Panc1 (cell line): ENCODE results near the gene ANKRD60. TPM values are rescaled to one million over a fixed set of nuclear protein-coding genes. Genes with fewer than 3 reads are reported as not detected.

Experiments used
- ATAC-seq: fragments of 200-7000 bp; cut with Tn5 transposase; 2 replicates; pipeline ENCODE4 v1.9.1; 2020; ENCODE audit warnings: mild to moderate bottlenecking, moderate library complexity
- BruUV-seq: library from RNA; stranded (reverse); fragments of 400-500 nt; replicated peaks from 2 replicates; lab custom pipeline; 2021; lab: Mats Ljungman, UMichigan
- CTCF ChIA-PET: fragments of 300-600 bp; sonication (Branson Sonifier 250); formaldehyde crosslinking; loops from one replicate; lab custom pipeline; 2022; ENCODE audit warnings: antibody characterized with exemption; lab: Charles Lee
- POLR2A ChIA-PET: fragments of 300-600 bp; sonication (Branson Sonifier 250); formaldehyde crosslinking; loops from one replicate; lab custom pipeline; 2022; ENCODE audit warnings: antibody characterized with exemption; lab: Charles Lee
- DNase-seq: peaks from one replicate; pipeline ENCODE4 v3.0.0-alpha.2; 2010; ENCODE audit warnings: low read depth, low spot score
- H3K27ac ChIP-seq: 2 replicates; pipeline ENCODE4 v1.5.1; 2011; ENCODE audit warnings: mild to moderate bottlenecking, low read length, inconsistent platforms
- H3K27me3 ChIP-seq: fragments of 200-500 bp; sonication (Bioruptor generic); 2 replicates; pipeline ENCODE4 v1.6.0; 2014; ENCODE audit warnings: low read length, inconsistent platforms; ENCODE audit not compliant: control insufficient read depth, insufficient read depth
- H3K36me3 ChIP-seq: fragments of 200-500 bp; sonication (Bioruptor generic); 2 replicates; pipeline ENCODE4 v1.5.1; 2014; ENCODE audit warnings: inconsistent platforms, mild to moderate bottlenecking, low read length, moderate library complexity; ENCODE audit not compliant: control insufficient read depth, insufficient read depth
- H3K4me1 ChIP-seq: 2 replicates; pipeline ENCODE4 v1.5.1; 2011; ENCODE audit warnings: inconsistent platforms, mild to moderate bottlenecking, low read length, moderate library complexity; ENCODE audit not compliant: control insufficient read depth, insufficient read depth
- H3K4me3 ChIP-seq, 2 experiments: 2 replicates each; pipeline ENCODE4 v1.5.1; 2011 to 2012; ENCODE audit warnings: low read depth in 2 of 2, low read length in 2 of 2, mild to moderate bottlenecking in 2 of 2, inconsistent platforms in 1 of 2, moderate library complexity in 1 of 2
- H3K9me3 ChIP-seq: fragments of 200-500 bp; sonication (Bioruptor generic); 2 replicates; pipeline ENCODE4 v1.5.1; 2014; ENCODE audit warnings: low read depth, mild to moderate bottlenecking, inconsistent platforms, low read length, moderate library complexity; ENCODE audit not compliant: control insufficient read depth, insufficient read depth
- CTCF ChIP-seq: fragments of 450-650 bp; IDR thresholded peaks from 2 replicates; pipeline ENCODE4 v1.5.1; 2017; ENCODE audit warnings: mild to moderate bottlenecking
- POLR2AphosphoS5 ChIP-seq: IDR thresholded peaks from 2 replicates; pipeline ENCODE4 v1.6.1; 2012; ENCODE audit warnings: mild to moderate bottlenecking, low read depth, low read length, moderate library complexity
- REST ChIP-seq, 2 experiments: IDR thresholded peaks; 2 replicates each; pipeline ENCODE4 v1.6.1; 2011 to 2012; ENCODE audit warnings: low read depth in 2 of 2, control low read depth in 1 of 2, low read length in 1 of 2, mild to moderate bottlenecking in 1 of 2, moderate library complexity in 1 of 2; ENCODE audit not compliant: insufficient read depth in 1 of 2
- SIN3A ChIP-seq: IDR thresholded peaks from 2 replicates; pipeline ENCODE4 v1.6.1; 2012; ENCODE audit warnings: low read depth, mild to moderate bottlenecking, low read length, moderate library complexity, borderline replicate concordance; ENCODE audit not compliant: insufficient read depth
- TCF7L2 ChIP-seq: IDR thresholded peaks from 2 replicates; pipeline ENCODE4 v1.6.1; 2011; ENCODE audit warnings: mild to moderate bottlenecking, low read depth, low read length, inconsistent platforms
- in situ Hi-C: cut with HindIII; loops from 2 replicates; pipeline ENCODE4 v1.10.0; 2016; ENCODE audit warnings: low sequenced_read_pairs, low pct_unique_long_range_greater_than_20kb
- intact Hi-C: fragments of 100-400 bp; cut with micrococcal nuclease; formaldehyde crosslinking; loops from one replicate; pipeline ENCODE4 v1.10.0; 2022; ENCODE audit not compliant: unreplicated experiment
- total RNA-seq: library from RNA; stranded (reverse); gene quantifications from one replicate; pipeline ENCODE4 v1.2.1, GENCODE V29; 2021; ENCODE audit not compliant: unreplicated experiment

ANKRD60 gene
- total RNA-seq, 1 experiment from 2014 or later: not detected

GRCh38 chr20:58236612-58237317 is 8.3 kb upstream of the ANKRD60 start:
- TF ChIP-seq POLR2AphosphoS5: no peak
- TF ChIP-seq CTCF: peak; percentile 97
- TF ChIP-seq TCF7L2: no peak
- POLR2A ChIA-PET: no interaction called here
- Histone ChIP-seq H3K9me3 (no peaks in the 10 kb centered on the region), H3K27me3 (no peaks in the 10 kb centered on the region), H3K4me1 (peaks cover 6% of the 10 kb centered on the region), H3K4me3 (peak overlapping the region; percentile 47 to 69), H3K27ac (peak overlapping the region; percentile 67), H3K36me3 (no peaks in the 10 kb centered on the region)
- in situ Hi-C loops: no loop called here
- intact Hi-C loops: loop anchor here (5.0 to 10.0 kb wide), 3 partner anchors 208 to 606 kb away; no protein-coding TSS in a partner anchor
- BruUV-seq: no TSS peak
- ATAC-seq: peak; percentile 95
- DNase-seq: peak; percentile 47
- CTCF ChIA-PET: no interaction called here

- BruUV-seq: no TSS peak
- no peaks in the 10 kb centered on the region for H3K27me3 ChIP-seq
- TF ChIP-seq REST (IDR thresholded peaks at IDR 0.05; ENCODE audit: insufficient read depth in 1 of 2, low read depth in 2 of 2, low read length in 1 of 2) (no peak), CTCF (no peak), TCF7L2 (no peak), POLR2AphosphoS5 (no peak), SIN3A (no peak)
- ChIA-PET POLR2A (no interaction called here), CTCF (interaction anchor here (0.5 kb wide), 1 partner anchor 807 kb away, joined by 3 read pairs; no protein-coding TSS in a partner anchor)
- peaks cover 6% of the 10 kb centered on the region for H3K4me1 ChIP-seq
- DNase-seq: no peak
- in situ Hi-C loops (no loop called here), intact Hi-C loops (loop anchor here (5.0 to 10.0 kb wide), 3 partner anchors 210 to 607 kb away; no protein-coding TSS in a partner anchor)
- H3K4me3 ChIP-seq: no peak overlapping the region
- ATAC-seq: no peak
- H3K9me3 ChIP-seq: no peaks in the 10 kb centered on the region
- no peaks in the 10 kb centered on the region for H3K36me3 ChIP-seq
- no peak overlapping the region for H3K27ac ChIP-seq
Observed at GRCh38 chr20:58235010-58235409, 6.6 kb upstream of the ANKRD60 start.
